NT2/D1 (cell line): ENCODE results near the gene CPM.

Source experiments
- SUZ12 ChIP-seq: IDR thresholded peaks from 2 replicates; pipeline ENCODE4 v1.6.1; 2011; ENCODE audit not compliant: insufficient read length, insufficient read depth; ENCODE audit errors: extremely low read depth
- YY1 ChIP-seq: IDR thresholded peaks from 2 replicates; pipeline ENCODE4 v1.6.1; 2011; ENCODE audit not compliant: insufficient read length, insufficient read depth
- ZNF274 ChIP-seq: IDR thresholded peaks from 2 replicates; pipeline ENCODE4 v1.6.1; 2011; ENCODE audit warnings: mild to moderate bottlenecking, low read depth, low read length

GRCh38 chr12:68863109-68863770 is 69.7 kb downstream of the CPM start:
- no peak for TF ChIP-seq YY1
- no peak for TF ChIP-seq ZNF274
- TF ChIP-seq SUZ12: no peak
